Esophagus squamous epithelium (tissue), 4 donors: ENCODE data around the gene OCA2.

Experiments used
- CTCF ChIP-seq, 6 experiments: fragments of 450-650 bp in 4 of 6; fragments of 200-600 bp in 2 of 6; sonication (generic) in 2 of 6; IDR thresholded peaks; one replicate each; pipeline ENCODE4 v1.5.1; 2016 to 2019; ENCODE audit warnings: antibody characterized with exemption in 6 of 6, mild to moderate bottlenecking in 4 of 6, moderate library complexity in 4 of 6
- POLR2A ChIP-seq, 4 donors: fragments of 450-650 bp; IDR thresholded peaks; one replicate each; pipeline ENCODE4 v1.6.1; 2017; ENCODE audit warnings: antibody characterized with exemption in 4 of 4, mild to moderate bottlenecking in 4 of 4, moderate library complexity in 3 of 4

- TF ChIP-seq CTCF (IDR thresholded peaks at IDR 0.05) = no peak
- no peak for TF ChIP-seq POLR2A (IDR thresholded peaks at IDR 0.05)
Measured at GRCh38 chr15:27784107-27784506, 315.0 kb downstream of the OCA2 start.
